HepG2 (cell line): ENCODE measurements around the gene FHIT. TPM values are rescaled to one million over a fixed set of nuclear protein-coding genes. Genes with fewer than 3 reads are reported as not detected.

Source experiments
- ATAC-seq: fragments of 200-7000 bp; cut with Tn5 transposase; 3 replicates; pipeline ENCODE4 v1.9.1; 2020; ENCODE audit warnings: mild to moderate bottlenecking, moderate library complexity
- BruUV-seq: library from RNA; stranded (reverse); fragments of 400-500 nt; replicated peaks from 2 replicates; lab custom pipeline; 2021; lab: Mats Ljungman, UMichigan
- CTCF ChIA-PET: fragments of 300-600 bp; formaldehyde crosslinking; extraction: SDS; loops from one replicate; lab custom pipeline; 2021; ENCODE audit warnings: low total read pairs, inconsistent platforms, low intra/inter-chr PET ratio; lab: Yijun Ruan, JAX
- POLR2A ChIA-PET: fragments of 350-600 bp; sonication (Branson Sonifier 250); formaldehyde crosslinking; loops from one replicate; lab custom pipeline; 2020; ENCODE audit warnings: antibody characterized with exemption, inconsistent platforms; lab: Yijun Ruan, JAX
- DNase-seq: peaks from one replicate; pipeline ENCODE4 v3.0.0-alpha.2; 2015; ENCODE audit warnings: low spot score
- FAIRE-seq: peaks from 3 replicates; lab custom pipeline; 2011; peaks lifted over from hg19 to GRCh38; lab: Jason Lieb, UNC
- H2AFZ ChIP-seq: one replicate; pipeline ENCODE4 v1.6.1; 2011; ENCODE audit warnings: low read length, inconsistent platforms
- H3K27ac ChIP-seq: fragments of 300-600 bp; 3 replicates; pipeline ENCODE4 v1.8.0; 2011; ENCODE audit warnings: mixed run types, mild to moderate bottlenecking, mixed read lengths, low read length, inconsistent platforms; ENCODE audit not compliant: insufficient read depth; ENCODE audit errors: extremely low read length
- H3K27me3 ChIP-seq, 2 experiments: fragments of 200-600 bp in 1 of 2; 2 replicates in 1 of 2; 3 replicates in 1 of 2; pipeline versions ENCODE4 v1.6.0 to v1.8.0; 2011; ENCODE audit warnings: low read length in 2 of 2, mild to moderate bottlenecking in 2 of 2, moderate library complexity in 2 of 2, inconsistent platforms in 1 of 2; ENCODE audit not compliant: insufficient read depth in 2 of 2, control insufficient read depth in 1 of 2
- H3K36me3 ChIP-seq, 2 experiments: fragments of 200-600 bp in 1 of 2; replicated peaks in 1 of 2; 2 replicates in 1 of 2; 3 replicates in 1 of 2; pipeline versions ENCODE4 v1.5.1 to v1.8.0; 2011; ENCODE audit warnings: low read length in 2 of 2, inconsistent platforms in 1 of 2; ENCODE audit not compliant: insufficient read depth in 2 of 2, control insufficient read depth in 1 of 2
- H3K4me1 ChIP-seq: 2 replicates; pipeline ENCODE4 v1.5.1; 2012; ENCODE audit warnings: low read length, inconsistent platforms; ENCODE audit not compliant: insufficient read depth
- H3K4me2 ChIP-seq: 2 replicates; pipeline ENCODE4 v1.6.0; 2011; ENCODE audit warnings: low read depth, low read length, inconsistent platforms
- H3K4me3 ChIP-seq, 3 experiments: fragments of 200-600 bp in 1 of 3; sonication (generic), shearing (Covaris generic) in 1 of 3; replicated peaks in 1 of 3; 2 replicates each; pipeline ENCODE4 v1.5.1; 2011 to 2016; ENCODE audit warnings: low read length in 3 of 3, inconsistent platforms in 2 of 3, low read depth in 2 of 3, mild to moderate bottlenecking in 2 of 3, control low read depth in 1 of 3, mixed read lengths in 1 of 3; ENCODE audit not compliant: insufficient read depth in 1 of 3
- H3K79me2 ChIP-seq: one replicate; pipeline ENCODE4 v1.6.1; 2011; ENCODE audit warnings: low read length, inconsistent platforms; ENCODE audit not compliant: insufficient read depth
- H3K9ac ChIP-seq: 2 replicates; pipeline ENCODE4 v1.6.0; 2011; ENCODE audit warnings: mild to moderate bottlenecking, low read depth, low read length, inconsistent platforms; ENCODE audit not compliant: insufficient read depth
- H3K9me3 ChIP-seq: 2 replicates; pipeline ENCODE4 v1.5.1; 2012; ENCODE audit warnings: mild to moderate bottlenecking, low read length
- H4K20me1 ChIP-seq: 2 replicates; pipeline ENCODE4 v1.6.0; 2011; ENCODE audit warnings: inconsistent platforms, mild to moderate bottlenecking, low read length, moderate library complexity; ENCODE audit not compliant: insufficient read depth
- EEA1 ChIP-seq: sonication (generic); formaldehyde crosslinking; IDR thresholded peaks from 2 replicates; pipeline ENCODE4 v1.5.1; 2020; ENCODE audit warnings: mild to moderate bottlenecking, missing genetic modification reagents, borderline replicate concordance
- FOXO1 ChIP-seq: sonication (generic); formaldehyde crosslinking; IDR thresholded peaks from 2 replicates; pipeline ENCODE4 v1.4.0; 2020; ENCODE audit warnings: missing genetic modification reagents
- HNRNPLL ChIP-seq: fragments of 200-400 bp; formaldehyde crosslinking; IDR thresholded peaks from 2 replicates; pipeline ENCODE4 v1.6.1; 2017; ENCODE audit warnings: mild to moderate bottlenecking, low read depth, low read length; ENCODE audit not compliant: poor library complexity, severe bottlenecking
- HOXA7 ChIP-seq: sonication (generic); formaldehyde crosslinking; IDR thresholded peaks from 2 replicates; pipeline ENCODE4 v1.8.1; 2022; ENCODE audit warnings: mild to moderate bottlenecking, missing genetic modification reagents, moderate library complexity
- KDM4B ChIP-seq: sonication (generic); formaldehyde crosslinking; IDR thresholded peaks from 2 replicates; pipeline ENCODE4 v1.4.0; 2020; ENCODE audit warnings: missing genetic modification reagents
- KLF9 ChIP-seq: IDR thresholded peaks from 2 replicates; pipeline ENCODE4 v1.6.1; 2016; ENCODE audit warnings: low read depth
- MAFK ChIP-seq, 2 experiments: IDR thresholded peaks in 1 of 2; conservative IDR thresholded peaks in 1 of 2; 2 replicates each; pipeline ENCODE4 v1.6.1; 2011; ENCODE audit warnings: improper control_type of control experiment in 2 of 2, low read length in 2 of 2
- MIER2 ChIP-seq: IDR thresholded peaks from 2 replicates; pipeline ENCODE4 v1.6.1; 2016; ENCODE audit warnings: missing biosample characterization, missing genetic modification reagents
- SKI ChIP-seq: fragments of 450-650 bp; IDR thresholded peaks from one replicate; pipeline ENCODE4 v1.6.1; 2018; ENCODE audit warnings: mild to moderate bottlenecking; ENCODE audit not compliant: partially characterized antibody
- SSRP1 ChIP-seq: IDR thresholded peaks from 2 replicates; pipeline ENCODE4 v1.6.1; 2016; ENCODE audit warnings: control low read depth
- TGIF2 ChIP-seq: IDR thresholded peaks from 2 replicates; pipeline ENCODE4 v1.6.1; 2016; ENCODE audit warnings: control low read depth, missing compliant biosample characterization
- ZBTB21 ChIP-seq: sonication (generic); formaldehyde crosslinking; IDR thresholded peaks from 2 replicates; pipeline ENCODE4 v1.4.0; 2020; ENCODE audit warnings: missing genetic modification reagents
- ZNF746 ChIP-seq: sonication (generic); formaldehyde crosslinking; IDR thresholded peaks from 2 replicates; pipeline ENCODE4 v1.8.0; 2022; ENCODE audit warnings: mild to moderate bottlenecking, missing genetic modification reagents
- ZNF772 ChIP-seq: sonication (generic); formaldehyde crosslinking; IDR thresholded peaks from 2 replicates; pipeline ENCODE4 v1.5.0; 2020; ENCODE audit warnings: mild to moderate bottlenecking, missing genetic modification reagents
- ZNF83 ChIP-seq: sonication (generic); formaldehyde crosslinking; IDR thresholded peaks from 2 replicates; pipeline ENCODE4 v1.4.0; 2020; ENCODE audit warnings: missing genetic modification reagents, mild to moderate bottlenecking, borderline replicate concordance
- WGBS: methylation state at CpG from one replicate; pipeline ENCODE4 v1.1.6; 2017; ENCODE audit warnings: low lambda C conversion rate; 5-methylcytosine and 5-hydroxymethylcytosine counted together
- in situ Hi-C: cut with HindIII; loops from 2 replicates; pipeline ENCODE4 v1.10.0; 2017; ENCODE audit warnings: low pct_unique_long_range_greater_than_20kb; ENCODE audit not compliant: extremely low pct_ligation_motif_present
- intact Hi-C: fragments of 100-400 bp; cut with micrococcal nuclease; formaldehyde crosslinking; loops from one replicate; pipeline ENCODE4 v1.10.0; 2022; ENCODE audit not compliant: unreplicated experiment
- polyA plus RNA-seq, 8 experiments: library from polyadenylated mRNA; depleted of rRNA in 3 of 8; stranded (reverse) in 7 of 8; unstranded in 1 of 8; fragments of >200 nt; fragmentation: Illumina TruSeq in 4 of 8; extraction: Trizol in 4 of 8; gene quantifications; 2 replicates each; pipeline versions ENCODE4 v1.2.1 to v1.2.3, GENCODE V29; 2011 to 2016; ENCODE audit warnings: low read depth in 4 of 8, missing spikeins in 1 of 8, mixed read lengths in 1 of 8; ENCODE audit not compliant: insufficient read depth in 1 of 8
- total RNA-seq, 5 experiments: library from RNA; depleted of rRNA; stranded (reverse); fragments of >200 nt; fragmentation: Illumina TruSeq; extraction: Trizol; gene quantifications; 2 replicates each; pipeline ENCODE4 v1.2.3, GENCODE V29; 2016; ENCODE audit warnings: low read depth in 1 of 5
- TF ChIP-seq, protein P1 (sequence below): sonication (generic); formaldehyde crosslinking; IDR thresholded peaks from 2 replicates; pipeline ENCODE4 v1.8.1; 2023; ENCODE audit warnings: missing genetic modification reagents, mild to moderate bottlenecking, borderline replicate concordance
- TF ChIP-seq, protein P2 (sequence below): sonication (generic); formaldehyde crosslinking; IDR thresholded peaks from 2 replicates; pipeline ENCODE4 v1.4.0; 2020; ENCODE audit warnings: missing genetic modification reagents, borderline replicate concordance
- TF ChIP-seq, protein P3 (sequence below): sonication (generic); formaldehyde crosslinking; IDR thresholded peaks from 2 replicates; pipeline ENCODE4 v1.4.0; 2020; ENCODE audit warnings: missing genetic modification reagents
- TF ChIP-seq, protein P4 (sequence below): sonication (generic); formaldehyde crosslinking; IDR thresholded peaks from 2 replicates; pipeline ENCODE4 v1.4.0; 2020; ENCODE audit warnings: mild to moderate bottlenecking, missing genetic modification reagents

Gene FHIT
- total and polyA plus RNA-seq, 2 of the 13 experiments (the other 11 are each of a cell fraction or from before 2014, with no cell fraction given), result 4.0 to 4.6 TPM

DNA sequence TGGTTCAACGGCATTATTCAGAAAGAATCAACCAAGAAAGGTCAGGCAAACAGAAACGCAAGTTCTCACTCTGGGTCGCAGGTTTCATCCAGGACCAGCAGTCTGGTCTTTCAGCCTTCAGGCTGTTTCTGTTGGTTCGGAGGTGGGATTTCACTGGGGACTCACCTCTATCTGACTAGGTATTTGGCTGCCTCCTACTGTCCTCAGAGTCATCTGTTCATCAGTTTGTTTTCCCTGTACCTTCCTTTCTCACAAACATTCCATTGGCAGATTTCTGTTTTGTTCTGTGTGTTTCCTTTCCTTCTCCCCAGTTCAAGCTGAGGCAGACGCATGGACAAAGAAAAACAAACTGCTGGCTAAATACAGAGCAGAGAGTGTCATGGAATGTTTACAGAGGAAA is 1154.8 kb downstream of the FHIT start:
- BruUV-seq, result no TSS peak
- H3K79me2 ChIP-seq, result no peaks in the 10 kb centered on the region
- no peak for ATAC-seq
- POLR2A ChIA-PET, result no interaction called here
- no peak for TF ChIP-seq KLF9 (CRISPR knock-in tag)
- TF ChIP-seq SSRP1 (CRISPR knock-in tag), result no peak
- no peak for TF ChIP-seq MAFK (conservative IDR thresholded peaks at IDR 0.05 in 1 of 2, IDR thresholded peaks at IDR 0.05 in 1 of 2; ENCODE audit: low read length in 2 of 2)
- TF ChIP-seq FOXO1, result no peak
- TF ChIP-seq, protein P1, sequence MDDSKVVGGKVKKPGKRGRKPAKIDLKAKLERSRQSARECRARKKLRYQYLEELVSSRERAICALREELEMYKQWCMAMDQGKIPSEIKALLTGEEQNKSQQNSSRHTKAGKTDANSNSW, result no peak
- TF ChIP-seq ZNF83 (CRISPR knock-in tag), result no peak
- TF ChIP-seq, protein P2, sequence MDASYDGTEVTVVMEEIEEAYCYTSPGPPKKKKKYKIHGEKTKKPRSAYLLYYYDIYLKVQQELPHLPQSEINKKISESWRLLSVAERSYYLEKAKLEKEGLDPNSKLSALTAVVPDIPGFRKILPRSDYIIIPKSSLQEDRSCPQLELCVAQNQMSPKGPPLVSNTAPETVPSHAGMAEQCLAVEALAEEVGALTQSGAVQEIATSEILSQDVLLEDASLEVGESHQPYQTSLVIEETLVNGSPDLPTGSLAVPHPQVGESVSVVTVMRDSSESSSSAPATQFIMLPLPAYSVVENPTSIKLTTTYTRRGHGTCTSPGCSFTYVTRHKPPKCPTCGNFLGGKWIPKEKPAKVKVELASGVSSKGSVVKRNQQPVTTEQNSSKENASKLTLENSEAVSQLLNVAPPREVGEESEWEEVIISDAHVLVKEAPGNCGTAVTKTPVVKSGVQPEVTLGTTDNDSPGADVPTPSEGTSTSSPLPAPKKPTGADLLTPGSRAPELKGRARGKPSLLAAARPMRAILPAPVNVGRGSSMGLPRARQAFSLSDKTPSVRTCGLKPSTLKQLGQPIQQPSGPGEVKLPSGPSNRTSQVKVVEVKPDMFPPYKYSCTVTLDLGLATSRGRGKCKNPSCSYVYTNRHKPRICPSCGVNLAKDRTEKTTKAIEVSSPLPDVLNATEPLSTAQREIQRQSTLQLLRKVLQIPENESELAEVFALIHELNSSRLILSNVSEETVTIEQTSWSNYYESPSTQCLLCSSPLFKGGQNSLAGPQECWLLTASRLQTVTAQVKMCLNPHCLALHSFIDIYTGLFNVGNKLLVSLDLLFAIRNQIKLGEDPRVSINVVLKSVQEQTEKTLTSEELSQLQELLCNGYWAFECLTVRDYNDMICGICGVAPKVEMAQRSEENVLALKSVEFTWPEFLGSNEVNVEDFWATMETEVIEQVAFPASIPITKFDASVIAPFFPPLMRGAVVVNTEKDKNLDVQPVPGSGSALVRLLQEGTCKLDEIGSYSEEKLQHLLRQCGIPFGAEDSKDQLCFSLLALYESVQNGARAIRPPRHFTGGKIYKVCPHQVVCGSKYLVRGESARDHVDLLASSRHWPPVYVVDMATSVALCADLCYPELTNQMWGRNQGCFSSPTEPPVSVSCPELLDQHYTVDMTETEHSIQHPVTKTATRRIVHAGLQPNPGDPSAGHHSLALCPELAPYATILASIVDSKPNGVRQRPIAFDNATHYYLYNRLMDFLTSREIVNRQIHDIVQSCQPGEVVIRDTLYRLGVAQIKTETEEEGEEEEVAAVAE (CRISPR knock-in tag), result no peak
- no peak for TF ChIP-seq ZNF746 (CRISPR knock-in tag)
- TF ChIP-seq, protein P3, sequence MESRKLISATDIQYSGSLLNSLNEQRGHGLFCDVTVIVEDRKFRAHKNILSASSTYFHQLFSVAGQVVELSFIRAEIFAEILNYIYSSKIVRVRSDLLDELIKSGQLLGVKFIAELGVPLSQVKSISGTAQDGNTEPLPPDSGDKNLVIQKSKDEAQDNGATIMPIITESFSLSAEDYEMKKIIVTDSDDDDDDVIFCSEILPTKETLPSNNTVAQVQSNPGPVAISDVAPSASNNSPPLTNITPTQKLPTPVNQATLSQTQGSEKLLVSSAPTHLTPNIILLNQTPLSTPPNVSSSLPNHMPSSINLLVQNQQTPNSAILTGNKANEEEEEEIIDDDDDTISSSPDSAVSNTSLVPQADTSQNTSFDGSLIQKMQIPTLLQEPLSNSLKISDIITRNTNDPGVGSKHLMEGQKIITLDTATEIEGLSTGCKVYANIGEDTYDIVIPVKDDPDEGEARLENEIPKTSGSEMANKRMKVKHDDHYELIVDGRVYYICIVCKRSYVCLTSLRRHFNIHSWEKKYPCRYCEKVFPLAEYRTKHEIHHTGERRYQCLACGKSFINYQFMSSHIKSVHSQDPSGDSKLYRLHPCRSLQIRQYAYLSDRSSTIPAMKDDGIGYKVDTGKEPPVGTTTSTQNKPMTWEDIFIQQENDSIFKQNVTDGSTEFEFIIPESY, result no peak
- no peak for TF ChIP-seq MIER2 (CRISPR knock-in tag)
- TF ChIP-seq ZNF772 (CRISPR knock-in tag), result no peak
- TF ChIP-seq HNRNPLL, result no peak
- TF ChIP-seq, protein P4, sequence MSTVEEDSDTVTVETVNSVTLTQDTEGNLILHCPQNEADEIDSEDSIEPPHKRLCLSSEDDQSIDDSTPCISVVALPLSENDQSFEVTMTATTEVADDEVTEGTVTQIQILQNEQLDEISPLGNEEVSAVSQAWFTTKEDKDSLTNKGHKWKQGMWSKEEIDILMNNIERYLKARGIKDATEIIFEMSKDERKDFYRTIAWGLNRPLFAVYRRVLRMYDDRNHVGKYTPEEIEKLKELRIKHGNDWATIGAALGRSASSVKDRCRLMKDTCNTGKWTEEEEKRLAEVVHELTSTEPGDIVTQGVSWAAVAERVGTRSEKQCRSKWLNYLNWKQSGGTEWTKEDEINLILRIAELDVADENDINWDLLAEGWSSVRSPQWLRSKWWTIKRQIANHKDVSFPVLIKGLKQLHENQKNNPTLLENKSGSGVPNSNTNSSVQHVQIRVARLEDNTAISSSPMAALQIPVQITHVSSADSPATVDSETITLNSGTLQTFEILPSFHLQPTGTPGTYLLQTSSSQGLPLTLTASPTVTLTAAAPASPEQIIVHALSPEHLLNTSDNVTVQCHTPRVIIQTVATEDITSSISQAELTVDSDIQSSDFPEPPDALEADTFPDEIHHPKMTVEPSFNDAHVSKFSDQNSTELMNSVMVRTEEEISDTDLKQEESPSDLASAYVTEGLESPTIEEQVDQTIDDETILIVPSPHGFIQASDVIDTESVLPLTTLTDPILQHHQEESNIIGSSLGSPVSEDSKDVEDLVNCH (CRISPR knock-in tag), result no peak
- no peak for TF ChIP-seq HOXA7 (CRISPR knock-in tag)
- no peak for TF ChIP-seq TGIF2
- TF ChIP-seq ZBTB21 (CRISPR knock-in tag), result no peak
- TF ChIP-seq SKI, result no peak
- TF ChIP-seq EEA1, result no peak
- no peak for TF ChIP-seq KDM4B (CRISPR knock-in tag)
- TF ChIP-seq, all 625 proteins: peak for 0
- in situ Hi-C loops (no loop called here), intact Hi-C loops (no loop called here)
- no peak overlapping the region for H3K9ac ChIP-seq
- H3K36me3 ChIP-seq, result no peaks in the 10 kb centered on the region
- FAIRE-seq (no peak), DNase-seq (no peak)
- no peak overlapping the region for H3K4me2 ChIP-seq
- H3K9me3 ChIP-seq, result no peaks in the 10 kb centered on the region
- H3K4me1 ChIP-seq, result no peaks in the 10 kb centered on the region
- CTCF ChIA-PET, result no interaction called here
- WGBS, result 40% methylated on average over 5 of the region's 5 CpGs
- H3K27ac ChIP-seq, result no peak overlapping the region
- no peak overlapping the region for H2AFZ ChIP-seq
- no peaks in the 10 kb centered on the region for H3K27me3 ChIP-seq
- H3K4me3 ChIP-seq, result no peak overlapping the region
- H4K20me1 ChIP-seq, result no peaks in the 10 kb centered on the region
